NB4 (cell line): ENCODE data around the gene APOO.

ENCODE experiments used
- CTCF ChIP-seq: IDR thresholded peaks from one replicate; pipeline ENCODE4 v1.5.1; 2012; ENCODE audit warnings: low read depth, low read length
- MYC ChIP-seq: IDR thresholded peaks from 2 replicates; pipeline ENCODE4 v1.6.1; 2011; ENCODE audit warnings: low read depth, low read length
- POLR2A ChIP-seq: IDR thresholded peaks from 2 replicates; pipeline ENCODE4 v1.6.1; 2011; ENCODE audit warnings: mild to moderate bottlenecking; ENCODE audit not compliant: insufficient read length; ENCODE audit errors: extremely low read depth
- TF ChIP-seq, protein P1 (sequence below): IDR thresholded peaks from 2 replicates; pipeline ENCODE4 v1.6.1; 2011; ENCODE audit warnings: low read depth, low read length

DNA sequence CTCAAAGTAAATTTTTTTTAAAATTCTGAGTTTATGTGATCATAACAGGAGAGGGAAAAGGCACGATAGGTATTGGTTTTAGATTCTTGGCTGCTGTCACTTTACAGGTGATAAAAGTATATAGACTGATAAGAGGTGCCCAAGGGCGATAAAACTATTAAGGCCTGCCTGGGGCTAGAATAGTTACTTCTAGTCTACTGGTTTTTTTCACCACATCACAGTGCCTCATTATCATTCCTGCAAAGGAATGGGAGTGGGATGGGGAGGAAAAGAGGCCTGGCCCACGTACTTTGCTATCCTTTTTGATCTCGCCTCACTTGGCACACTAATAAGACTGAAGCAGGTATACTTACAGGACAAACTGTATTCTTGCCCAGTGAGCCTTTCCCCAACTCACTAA is 46.7 kb upstream of the APOO start:
- TF ChIP-seq CTCF (no peak), POLR2A (no peak), MYC (no peak)
- TF ChIP-seq, protein P1, sequence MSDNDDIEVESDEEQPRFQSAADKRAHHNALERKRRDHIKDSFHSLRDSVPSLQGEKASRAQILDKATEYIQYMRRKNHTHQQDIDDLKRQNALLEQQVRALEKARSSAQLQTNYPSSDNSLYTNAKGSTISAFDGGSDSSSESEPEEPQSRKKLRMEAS: no peak
